ENCODE measurements around the gene ADGRL2. TPM values are rescaled to one million over a fixed set of nuclear protein-coding genes. Genes with fewer than 3 reads are reported as not detected.

The ADGRL2 gene
- total and polyA plus RNA-seq, 10 donors = 5.4 to 115 (median 60.7) TPM

GRCh38 chr1:81936853-81937252 lies 136.1 kb downstream of the ADGRL2 start:
- no peak for DNase-seq
- Histone ChIP-seq H3K36me3 (no peaks in the 10 kb centered on the region), H3K4me1 (peaks cover 0 to 3% (median 0%) of the 10 kb centered on the region in 6 donors), H3K27me3 (replicated peaks in 1 of 7) (no peaks in the 10 kb centered on the region), H3K27ac (no peak overlapping the region), H3K9me3 (peaks cover 0 to 5% (median 0%) of the 10 kb centered on the region in 8 donors), H3K4me3 (no peak overlapping the region)
- intact Hi-C loops (cut with DNase I; ENCODE audit: low total_unique reads) = no loop called here
- 54 to 81% (median 78%) methylated on average over 2 of the region's 2 CpGs for WGBS, 5 donors
- TF ChIP-seq POLR2AphosphoS5 (IDR thresholded peaks at IDR 0.05) (no peak), POLR2A (IDR thresholded peaks at IDR 0.05) (no peak)
- TF ChIP-seq, protein P1, sequence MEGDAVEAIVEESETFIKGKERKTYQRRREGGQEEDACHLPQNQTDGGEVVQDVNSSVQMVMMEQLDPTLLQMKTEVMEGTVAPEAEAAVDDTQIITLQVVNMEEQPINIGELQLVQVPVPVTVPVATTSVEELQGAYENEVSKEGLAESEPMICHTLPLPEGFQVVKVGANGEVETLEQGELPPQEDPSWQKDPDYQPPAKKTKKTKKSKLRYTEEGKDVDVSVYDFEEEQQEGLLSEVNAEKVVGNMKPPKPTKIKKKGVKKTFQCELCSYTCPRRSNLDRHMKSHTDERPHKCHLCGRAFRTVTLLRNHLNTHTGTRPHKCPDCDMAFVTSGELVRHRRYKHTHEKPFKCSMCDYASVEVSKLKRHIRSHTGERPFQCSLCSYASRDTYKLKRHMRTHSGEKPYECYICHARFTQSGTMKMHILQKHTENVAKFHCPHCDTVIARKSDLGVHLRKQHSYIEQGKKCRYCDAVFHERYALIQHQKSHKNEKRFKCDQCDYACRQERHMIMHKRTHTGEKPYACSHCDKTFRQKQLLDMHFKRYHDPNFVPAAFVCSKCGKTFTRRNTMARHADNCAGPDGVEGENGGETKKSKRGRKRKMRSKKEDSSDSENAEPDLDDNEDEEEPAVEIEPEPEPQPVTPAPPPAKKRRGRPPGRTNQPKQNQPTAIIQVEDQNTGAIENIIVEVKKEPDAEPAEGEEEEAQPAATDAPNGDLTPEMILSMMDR (IDR thresholded peaks at IDR 0.05 in 8 of 11, conservative IDR thresholded peaks at IDR 0.05 in 3 of 11) = no peak

DNA sequence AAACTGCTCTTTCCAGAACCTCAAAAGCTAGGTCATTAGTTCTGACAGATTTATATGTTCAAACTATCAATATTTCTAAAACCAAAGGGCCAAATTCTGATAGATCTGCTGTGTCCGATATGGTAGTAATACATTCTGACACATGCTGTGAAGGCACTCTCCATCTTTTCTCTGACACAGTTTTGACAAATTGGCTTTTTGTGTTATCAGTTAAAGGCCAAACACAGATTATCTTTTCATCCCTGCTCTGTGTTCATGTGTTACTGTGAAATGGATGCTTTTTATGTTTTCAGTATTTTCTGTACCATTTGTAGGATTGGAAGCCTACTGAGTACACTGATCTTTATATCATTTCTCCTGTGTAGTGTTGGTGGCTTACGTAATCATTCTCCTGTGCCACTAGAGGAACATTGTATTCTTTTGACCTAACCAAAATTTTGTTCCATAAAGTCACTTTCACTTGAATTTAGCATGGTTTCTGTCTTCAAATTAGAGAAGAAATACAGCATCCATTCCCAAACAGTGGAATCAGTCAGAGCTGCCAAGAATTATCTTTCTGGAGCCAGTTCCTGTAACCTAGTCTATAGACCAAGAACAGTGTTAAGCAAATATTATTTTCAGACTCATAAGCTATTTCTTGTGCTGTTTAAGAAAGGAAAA lies 137.2 kb downstream of the ADGRL2 start:
- 85 to 95% (median 90%) methylated on average over 2 of the region's 2 CpGs for WGBS, 5 donors
- Histone ChIP-seq H3K27me3 (replicated peaks in 1 of 7) (no peaks in the 10 kb centered on the region), H3K36me3 (no peaks in the 10 kb centered on the region), H3K9me3 (no peaks in the 10 kb centered on the region), H3K27ac (no peak overlapping the region), H3K4me1 (peaks cover 0 to 3% (median 0%) of the 10 kb centered on the region in 6 donors), H3K4me3 (no peak overlapping the region)
- DNase-seq = no peak
- intact Hi-C loops (cut with DNase I; ENCODE audit: low total_unique reads) = no loop called here
- TF ChIP-seq POLR2AphosphoS5 (IDR thresholded peaks at IDR 0.05) = no peak
- TF ChIP-seq POLR2A (IDR thresholded peaks at IDR 0.05) = no peak
- TF ChIP-seq, protein P1 (IDR thresholded peaks at IDR 0.05 in 8 of 11, conservative IDR thresholded peaks at IDR 0.05 in 3 of 11) = no peak

GRCh38 chr1:81948495-81948894 lies 147.8 kb downstream of the ADGRL2 start:
- Histone ChIP-seq H3K4me1 (no peaks in the 10 kb centered on the region), H3K9me3 (no peaks in the 10 kb centered on the region), H3K36me3 (peaks cover 0 to under 1% (median 0%) of the 10 kb centered on the region in 6 donors), H3K27me3 (replicated peaks in 1 of 7) (no peaks in the 10 kb centered on the region), H3K4me3 (no peak overlapping the region), H3K27ac (no peak overlapping the region)
- intact Hi-C loops (cut with DNase I; ENCODE audit: low total_unique reads) = no loop called here
- no peak for TF ChIP-seq POLR2A (IDR thresholded peaks at IDR 0.05)
- no peak for TF ChIP-seq POLR2AphosphoS5 (IDR thresholded peaks at IDR 0.05)
- TF ChIP-seq, protein P1 (IDR thresholded peaks at IDR 0.05 in 8 of 11, conservative IDR thresholded peaks at IDR 0.05 in 3 of 11) = no peak
- WGBS, 5 donors = 63 to 79% (median 73%) methylated on average over 2 of the region's 2 CpGs
- no peak for DNase-seq

DNA sequence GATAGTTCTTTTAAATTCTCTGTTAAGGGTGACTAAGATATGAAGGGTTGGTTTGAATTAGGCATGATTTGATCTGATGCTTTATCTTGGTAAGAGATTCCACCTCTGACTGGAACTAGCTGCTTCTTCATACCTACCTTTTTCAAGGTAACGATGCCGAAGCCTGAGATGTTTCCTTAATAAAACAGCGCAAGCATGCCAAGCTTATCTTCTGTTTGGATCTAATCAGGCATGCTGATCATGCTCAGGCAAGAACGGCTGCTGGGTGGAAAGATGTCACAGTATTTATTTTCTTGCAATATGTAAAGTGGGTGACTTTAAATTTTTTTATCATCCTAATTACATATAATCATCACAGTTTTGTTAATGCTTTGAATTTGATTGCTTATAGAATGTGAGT lies 148.7 kb downstream of the ADGRL2 start:
- H3K36me3 ChIP-seq = no peaks in the 10 kb centered on the region
- TF ChIP-seq POLR2AphosphoS5 (IDR thresholded peaks at IDR 0.05) (no peak), POLR2A (IDR thresholded peaks at IDR 0.05) (no peak)
- TF ChIP-seq, protein P1 (IDR thresholded peaks at IDR 0.05 in 8 of 11, conservative IDR thresholded peaks at IDR 0.05 in 3 of 11) = no peak
- no peak for DNase-seq
- H3K27me3 ChIP-seq (replicated peaks in 1 of 7) = no peaks in the 10 kb centered on the region
- no peak overlapping the region for H3K27ac ChIP-seq
- no peaks in the 10 kb centered on the region for H3K4me1 ChIP-seq
- H3K9me3 ChIP-seq = no peaks in the 10 kb centered on the region
- 76 to 83% (median 82%) methylated on average over 4 of the region's 4 CpGs for WGBS, 5 donors
- intact Hi-C loops (cut with DNase I; ENCODE audit: low total_unique reads) = no loop called here
- H3K4me3 ChIP-seq = no peak overlapping the region
